ENCODE measurements around the gene LARP6.

DNA sequence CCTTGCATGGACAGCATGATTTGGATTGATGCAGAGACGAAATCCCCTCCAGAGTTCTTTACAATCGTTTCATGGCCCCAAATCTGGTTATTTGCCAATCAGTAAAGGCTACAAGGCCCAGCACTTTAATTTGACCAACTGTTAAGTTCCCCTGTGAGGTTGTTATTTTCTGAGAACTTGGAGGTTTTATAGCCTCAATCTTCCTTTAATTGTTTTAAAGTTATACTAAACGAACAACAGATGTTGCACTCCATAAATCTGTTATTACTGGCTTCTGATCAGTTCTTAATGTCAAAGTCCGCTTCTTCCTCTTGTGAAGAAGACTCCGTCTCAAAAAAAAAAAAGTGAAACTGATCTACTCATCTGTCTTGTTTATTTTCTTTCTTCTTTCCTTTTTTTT is 30.8 kb downstream of the LARP6 start:
- TF ChIP-seq, protein P1, sequence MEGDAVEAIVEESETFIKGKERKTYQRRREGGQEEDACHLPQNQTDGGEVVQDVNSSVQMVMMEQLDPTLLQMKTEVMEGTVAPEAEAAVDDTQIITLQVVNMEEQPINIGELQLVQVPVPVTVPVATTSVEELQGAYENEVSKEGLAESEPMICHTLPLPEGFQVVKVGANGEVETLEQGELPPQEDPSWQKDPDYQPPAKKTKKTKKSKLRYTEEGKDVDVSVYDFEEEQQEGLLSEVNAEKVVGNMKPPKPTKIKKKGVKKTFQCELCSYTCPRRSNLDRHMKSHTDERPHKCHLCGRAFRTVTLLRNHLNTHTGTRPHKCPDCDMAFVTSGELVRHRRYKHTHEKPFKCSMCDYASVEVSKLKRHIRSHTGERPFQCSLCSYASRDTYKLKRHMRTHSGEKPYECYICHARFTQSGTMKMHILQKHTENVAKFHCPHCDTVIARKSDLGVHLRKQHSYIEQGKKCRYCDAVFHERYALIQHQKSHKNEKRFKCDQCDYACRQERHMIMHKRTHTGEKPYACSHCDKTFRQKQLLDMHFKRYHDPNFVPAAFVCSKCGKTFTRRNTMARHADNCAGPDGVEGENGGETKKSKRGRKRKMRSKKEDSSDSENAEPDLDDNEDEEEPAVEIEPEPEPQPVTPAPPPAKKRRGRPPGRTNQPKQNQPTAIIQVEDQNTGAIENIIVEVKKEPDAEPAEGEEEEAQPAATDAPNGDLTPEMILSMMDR (IDR thresholded peaks at IDR 0.05): no peak
- TF ChIP-seq POLR2A (IDR thresholded peaks at IDR 0.05): no peak
- TF ChIP-seq EP300 (IDR thresholded peaks at IDR 0.05): no peak
- no peak for TF ChIP-seq POLR2AphosphoS5 (IDR thresholded peaks at IDR 0.05)

Measured in stomach (tissue), 4 donors.